Subcutaneous adipose tissue (tissue), 4 donors: Measurements from ENCODE around the gene RAD51B. TPM values are rescaled to one million over a fixed set of nuclear protein-coding genes. Genes with fewer than 3 reads are reported as not detected.

ENCODE experiments used
- total RNA-seq, 4 donors: library from RNA; depleted of rRNA; stranded (reverse); fragments of >200 nt; gene quantifications; one replicate each; pipeline ENCODE4 v1.1.0, GENCODE V29; 2016
- TF ChIP-seq, protein P1 (sequence below): fragments of 450-650 bp; IDR thresholded peaks from one replicate; pipeline ENCODE4 v1.5.1; 2016; ENCODE audit warnings: low read depth, mild to moderate bottlenecking, control low read depth, antibody characterized with exemption, moderate library complexity

RAD51B gene
- total RNA-seq, 4 donors from 2014 or later: 9.7 to 24.1 (median 16.7) TPM

DNA sequence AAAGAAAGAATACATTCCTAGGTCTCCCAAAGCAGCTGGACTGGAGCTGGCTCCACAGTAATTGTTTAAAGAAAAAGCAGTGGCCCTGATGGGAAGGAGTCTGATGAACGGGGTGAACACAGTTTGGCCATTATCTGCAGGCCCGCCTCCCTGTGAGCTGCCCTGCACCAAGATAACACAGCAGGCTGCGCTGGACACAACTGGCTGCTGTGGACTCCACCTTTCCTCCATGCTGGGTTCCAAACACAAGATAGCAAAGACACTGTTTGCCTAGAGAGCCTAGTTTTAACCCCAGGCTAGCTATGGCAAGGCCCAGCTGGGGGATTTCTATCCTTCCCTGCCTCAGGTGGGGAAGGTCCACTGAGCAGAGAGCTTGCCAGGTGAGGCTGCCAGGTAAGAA is 938.7 kb downstream of the RAD51B start:
- TF ChIP-seq, protein P1, sequence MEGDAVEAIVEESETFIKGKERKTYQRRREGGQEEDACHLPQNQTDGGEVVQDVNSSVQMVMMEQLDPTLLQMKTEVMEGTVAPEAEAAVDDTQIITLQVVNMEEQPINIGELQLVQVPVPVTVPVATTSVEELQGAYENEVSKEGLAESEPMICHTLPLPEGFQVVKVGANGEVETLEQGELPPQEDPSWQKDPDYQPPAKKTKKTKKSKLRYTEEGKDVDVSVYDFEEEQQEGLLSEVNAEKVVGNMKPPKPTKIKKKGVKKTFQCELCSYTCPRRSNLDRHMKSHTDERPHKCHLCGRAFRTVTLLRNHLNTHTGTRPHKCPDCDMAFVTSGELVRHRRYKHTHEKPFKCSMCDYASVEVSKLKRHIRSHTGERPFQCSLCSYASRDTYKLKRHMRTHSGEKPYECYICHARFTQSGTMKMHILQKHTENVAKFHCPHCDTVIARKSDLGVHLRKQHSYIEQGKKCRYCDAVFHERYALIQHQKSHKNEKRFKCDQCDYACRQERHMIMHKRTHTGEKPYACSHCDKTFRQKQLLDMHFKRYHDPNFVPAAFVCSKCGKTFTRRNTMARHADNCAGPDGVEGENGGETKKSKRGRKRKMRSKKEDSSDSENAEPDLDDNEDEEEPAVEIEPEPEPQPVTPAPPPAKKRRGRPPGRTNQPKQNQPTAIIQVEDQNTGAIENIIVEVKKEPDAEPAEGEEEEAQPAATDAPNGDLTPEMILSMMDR: no peak

DNA sequence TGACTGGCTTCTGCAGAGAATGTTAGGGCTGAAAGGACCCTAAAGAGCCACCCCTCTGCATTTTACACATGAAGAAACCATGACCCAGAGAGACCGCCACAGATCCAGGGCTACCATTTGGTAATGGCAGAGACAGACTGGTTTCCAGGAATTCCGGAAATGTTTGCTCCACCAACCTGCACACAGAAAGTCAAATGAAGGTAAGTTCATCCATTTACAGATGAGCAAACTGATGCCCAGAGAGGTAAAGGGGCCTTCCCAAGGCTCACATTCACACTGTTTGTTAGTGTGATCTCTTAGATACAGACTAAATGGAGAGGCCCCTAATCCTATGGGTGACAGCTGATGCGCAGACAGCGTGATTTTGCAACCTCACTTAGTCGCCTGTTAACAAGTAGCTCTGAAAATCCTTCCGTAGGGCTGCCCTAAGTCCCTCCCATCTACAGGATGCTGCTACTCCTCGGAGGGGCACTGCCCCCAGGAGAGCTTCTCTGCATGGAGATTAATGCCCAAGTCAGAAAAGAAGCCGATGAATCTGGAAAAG is 939.5 kb downstream of the RAD51B start:
- TF ChIP-seq, protein P1: no peak

DNA sequence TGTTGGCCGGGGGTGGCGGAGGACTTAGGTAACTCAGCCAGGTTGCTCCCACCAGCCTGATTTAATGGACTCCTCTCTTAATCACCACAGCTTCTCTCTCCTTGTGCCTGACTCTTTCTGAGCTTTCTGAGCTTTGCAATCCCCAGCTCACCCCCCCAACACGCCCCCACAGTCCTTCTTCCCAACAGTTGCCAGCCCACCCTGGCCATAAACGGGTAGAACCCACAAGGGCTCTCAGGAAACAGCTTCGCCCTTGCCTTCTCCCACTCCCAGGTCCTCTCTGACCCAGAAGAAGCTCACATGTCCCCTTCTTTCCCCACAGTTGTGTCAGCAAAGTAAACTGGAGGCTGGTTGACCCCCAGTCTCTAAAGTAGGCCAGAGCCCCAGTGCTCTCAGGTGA is 940.4 kb downstream of the RAD51B start:
- TF ChIP-seq, protein P1: no peak

DNA sequence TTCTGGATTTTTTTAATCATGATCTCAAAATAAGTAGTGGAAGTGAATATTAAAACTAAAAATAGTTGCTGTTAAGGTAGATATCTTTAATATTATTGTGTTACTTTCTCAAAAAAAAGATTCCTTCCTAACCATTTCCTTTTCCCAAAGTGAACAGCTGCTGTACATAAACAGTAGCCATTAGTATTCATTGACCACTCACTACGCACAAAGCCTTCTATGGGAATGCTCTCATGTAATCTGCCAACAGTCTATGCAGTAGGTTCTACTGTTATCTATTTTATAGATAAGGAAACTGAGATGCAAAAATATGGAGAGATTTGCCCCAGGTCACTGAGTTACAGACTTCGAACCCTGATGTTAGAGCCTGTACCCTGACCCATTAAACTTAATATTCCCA is 941.2 kb downstream of the RAD51B start:
- TF ChIP-seq, protein P1: no peak

DNA sequence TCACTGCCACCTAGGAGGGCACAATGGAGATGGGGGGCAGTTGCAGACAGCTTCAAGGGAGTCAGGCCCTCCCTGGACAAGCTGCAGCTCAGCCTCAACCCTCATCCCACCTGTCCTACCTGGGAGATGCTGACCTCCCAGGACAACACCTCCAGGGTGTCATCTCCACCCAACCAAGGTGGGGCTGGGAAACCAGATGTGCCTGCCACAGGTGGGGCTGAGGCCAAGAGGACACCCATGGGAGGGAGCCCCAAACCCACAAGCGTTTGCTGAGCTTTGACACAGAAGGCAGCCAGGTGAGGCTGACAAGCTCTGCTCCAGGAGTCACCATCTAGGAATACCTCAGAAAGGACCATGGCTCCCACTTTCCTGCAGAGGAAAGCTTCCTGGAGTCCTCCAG is 941.8 kb downstream of the RAD51B start:
- TF ChIP-seq, protein P1: no peak

DNA sequence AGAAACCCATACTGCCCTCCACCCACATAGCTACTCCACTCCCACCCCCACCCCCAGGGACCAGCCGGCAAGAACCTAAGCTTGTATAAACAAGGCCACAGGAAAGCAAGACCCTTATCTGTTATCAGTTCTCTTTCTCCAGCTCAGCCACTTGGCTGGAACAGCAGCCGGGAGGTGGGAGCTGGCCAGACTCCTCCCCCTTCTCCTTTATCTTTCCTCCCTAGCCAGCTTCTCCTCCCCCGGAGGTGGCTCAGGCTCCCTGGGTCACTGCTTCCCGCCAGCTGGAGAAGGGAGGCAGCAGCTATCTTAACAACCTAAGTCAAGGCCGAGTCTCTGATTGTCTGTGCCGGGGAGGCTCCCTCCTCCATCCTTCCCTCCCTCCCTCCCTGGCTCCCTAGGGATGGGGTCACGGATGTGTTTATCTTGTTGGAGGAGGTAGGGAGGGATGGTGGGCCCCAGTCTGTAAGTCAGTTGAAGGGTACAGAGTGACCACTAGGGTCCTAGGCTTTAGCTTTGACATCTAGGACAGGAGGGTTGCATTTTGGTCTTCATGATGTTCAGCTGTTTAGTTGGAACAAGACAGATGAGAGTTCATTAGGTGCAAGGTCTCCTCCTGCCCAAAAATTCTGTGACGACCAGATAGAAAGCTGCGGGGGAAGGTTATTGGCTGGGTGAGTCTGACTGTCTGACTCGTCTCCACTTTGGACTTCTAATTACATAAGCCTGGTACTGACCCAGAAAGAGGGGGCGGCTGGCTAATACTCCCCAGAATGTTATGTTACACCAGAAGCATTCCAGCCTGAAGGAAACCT is 943.6 kb downstream of the RAD51B start:
- TF ChIP-seq, protein P1: no peak

DNA sequence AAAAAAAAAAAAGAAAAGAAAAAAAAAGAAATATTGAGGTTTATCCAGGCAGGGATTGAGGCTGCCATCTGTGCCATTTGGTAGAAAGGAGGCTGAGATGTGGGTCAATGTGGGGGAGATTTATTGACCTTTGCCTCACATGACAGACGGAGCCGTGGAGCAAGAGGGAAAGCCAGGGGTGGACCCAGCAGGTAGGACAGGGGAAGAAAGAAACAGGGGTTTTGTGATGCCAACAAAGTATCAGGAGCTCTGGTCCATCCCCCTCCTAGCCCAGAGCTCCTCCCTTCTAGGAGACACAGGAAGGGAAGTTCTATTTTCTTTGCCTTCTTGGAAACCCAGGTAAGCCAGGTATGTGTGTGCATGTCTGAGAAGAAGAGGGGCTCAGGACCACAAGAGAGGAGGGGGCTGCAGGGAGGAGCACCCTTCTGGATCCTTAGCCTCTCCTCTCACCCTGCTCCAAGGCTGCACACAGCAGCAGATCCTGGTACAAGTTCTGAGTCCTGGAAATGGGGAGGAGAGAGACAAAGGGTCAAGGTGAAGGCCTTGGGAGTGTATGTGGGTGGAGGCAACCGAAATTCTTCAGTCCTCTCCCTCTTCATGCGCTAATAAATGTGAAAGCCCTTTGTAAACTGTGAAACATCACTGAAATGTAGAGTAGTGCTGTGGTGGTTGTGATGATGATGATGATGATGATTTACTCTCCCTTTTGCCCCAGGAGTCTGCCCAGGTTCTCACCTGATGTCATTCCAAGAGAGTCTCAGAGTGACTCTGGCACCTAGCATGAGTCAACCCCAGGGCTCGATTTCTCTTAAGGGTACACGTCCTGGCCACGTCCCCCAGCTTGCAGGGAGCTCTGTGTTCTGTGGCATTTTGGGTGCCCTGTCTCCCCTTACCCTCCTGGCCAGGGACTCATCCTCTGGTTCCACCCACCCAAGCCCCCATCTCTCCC is 947.0 kb downstream of the RAD51B start:
- TF ChIP-seq, protein P1: no peak
